Fibroblast of mammary gland (primary cell): ENCODE results near the gene CCL15.
"Not testable (repeated sequence)": the region's sequence is repeated elsewhere in the genome, so short reads cannot be mapped to it uniquely, and the experiment has no call there.

ENCODE experiments used
- DNase-seq: peaks from one replicate; pipeline ENCODE4 v3.0.0-alpha.2; 2010; ENCODE audit warnings: low read depth
- H3K4me3 ChIP-seq: 2 replicates; pipeline ENCODE4 v1.5.1; 2011; ENCODE audit warnings: low read depth, mild to moderate bottlenecking, low read length, moderate library complexity; ENCODE audit not compliant: control insufficient read depth
- CTCF ChIP-seq: conservative IDR thresholded peaks from 2 replicates; pipeline ENCODE4 v1.5.1; 2011; ENCODE audit warnings: low read depth, low read length, inconsistent platforms; ENCODE audit not compliant: control insufficient read depth, insufficient read depth

The CCL15 gene

GRCh38 chr17:35998756-35999155, 2.6 kb downstream of the CCL15 start:
- DNase-seq: no peak
- no peak overlapping the region for H3K4me3 ChIP-seq
- no peak for TF ChIP-seq CTCF

GRCh38 chr17:35998018-35998545, 3.3 kb downstream of the CCL15 start:
- H3K4me3 ChIP-seq: no peak overlapping the region
- DNase-seq: no peak
- no peak for TF ChIP-seq CTCF

- not testable (repeated sequence) for DNase-seq, H3K4me3 ChIP-seq
Observed at GRCh38 chr17:35995346-35995745, 6.0 kb downstream of the CCL15 start.

GRCh38 chr17:35991075-35991474, 10.3 kb downstream of the CCL15 start:
- H3K4me3 ChIP-seq: no peak overlapping the region
- DNase-seq: no peak
- no peak for TF ChIP-seq CTCF

GRCh38 chr17:35988164-35988563, 13.2 kb downstream of the CCL15 start:
- TF ChIP-seq CTCF: no peak
- no peak for DNase-seq
- no peak overlapping the region for H3K4me3 ChIP-seq

GRCh38 chr17:35986643-35987042, 14.7 kb downstream of the CCL15 start, which contains the start of gene CCL14:
Gene CCL14 (minus strand): TSS chr17:35986729. CDS start chr17:35986649, 80 bp downstream.
- no peak for DNase-seq
- no peak within 1 kb of the TSS for H3K4me3 ChIP-seq
- no peak for TF ChIP-seq CTCF

- H3K4me3 ChIP-seq: no peak overlapping the region
- no peak for TF ChIP-seq CTCF
- no peak for DNase-seq
Observed at GRCh38 chr17:35984140-35984539, 17.2 kb downstream of the CCL15 start.
